ENCODE measurements around the gene UBAP2. TPM values are rescaled to one million over a fixed set of nuclear protein-coding genes. Genes with fewer than 3 reads are reported as not detected.

Gene UBAP2
- total and polyA plus RNA-seq, 2 donors (not counting 3 experiments of a cell fraction or from before 2014, with no cell fraction given): 43.2 to 55.8 TPM

- Histone ChIP-seq H3K9ac (replicated peaks; ENCODE audit: extremely low read depth, insufficient read depth, low read length) (no peak overlapping the region), H2AFZ (ENCODE audit: low read depth, low read length) (no peak overlapping the region), H4K20me1 (replicated peaks; ENCODE audit: control insufficient read depth, extremely low read depth, insufficient read depth, low read length) (no peaks in the 10 kb centered on the region), H3K9me3 (replicated peaks; ENCODE audit: control insufficient read depth, insufficient read depth, low read length) (no peaks in the 10 kb centered on the region), H3K36me3 (ENCODE audit: control insufficient read depth in 2 of 2, extremely low read depth in 1 of 2, insufficient read depth in 2 of 2, low read length in 2 of 2) (peaks cover 6 to 25% of the 10 kb centered on the region in 2 experiments), H3K9me1 (replicated peaks; ENCODE audit: control insufficient read depth, extremely low read depth, insufficient read depth, low read length) (no peaks in the 10 kb centered on the region), H3K27ac (ENCODE audit: insufficient read depth, low read depth, low read length) (peak overlapping the region; percentile 56), H3K27me3 (ENCODE audit: control insufficient read depth in 2 of 2, insufficient read depth in 2 of 2, low read length in 2 of 2) (no peaks in the 10 kb centered on the region), H3K4me3 (replicated peaks in 1 of 3; ENCODE audit: insufficient read depth in 1 of 3, low read depth in 1 of 3, low read length in 3 of 3) (no peak overlapping the region), H3K79me2 (ENCODE audit: control insufficient read depth, insufficient read depth, low read length) (no peaks in the 10 kb centered on the region), H3K4me1 (ENCODE audit: control insufficient read depth, extremely low read depth, insufficient read depth, low read length) (peaks cover 19% of the 10 kb centered on the region), H3K4me2 (ENCODE audit: insufficient read depth, low read length) (no peak overlapping the region)
- POLR2A ChIA-PET: no interaction called here
- DNase-seq (ENCODE audit: low read depth, low spot score) (peak; percentile 71), FAIRE-seq (peak; percentile 28)
- no TSS peak for BruUV-seq (replicated peaks)
- CTCF ChIA-PET: interaction anchor here (3.9 kb wide), 1 partner anchor 132 kb away, joined by 13 read pairs; no protein-coding TSS in a partner anchor
- TF ChIP-seq CTCF (IDR thresholded peaks at IDR 0.05; ENCODE audit: extremely low read depth in 1 of 2, insufficient read depth in 1 of 2, low read depth in 1 of 2, low read length in 2 of 2): peak in 1 of 2 donors; percentile 14
- TF ChIP-seq JUN (IDR thresholded peaks at IDR 0.05; ENCODE audit: borderline replicate concordance, insufficient read depth, insufficient read length, low read depth): peak; percentile 15
- no peak for TF ChIP-seq MYC (IDR thresholded peaks at IDR 0.05; ENCODE audit: low read depth, low read length)
- TF ChIP-seq POLR2AphosphoS5 (IDR thresholded peaks at IDR 0.05; ENCODE audit: insufficient read depth, low read depth, low read length): no peak
- TF ChIP-seq EZH2 (IDR thresholded peaks at IDR 0.05; ENCODE audit: borderline replicate concordance, low read depth, low read length, severe bottlenecking): no peak
- TF ChIP-seq GATA2 (IDR thresholded peaks at IDR 0.05; ENCODE audit: insufficient read depth, insufficient read length, low read depth, low read length): no peak
- no peak for TF ChIP-seq MAX (IDR thresholded peaks at IDR 0.05; ENCODE audit: insufficient read depth, insufficient read length)
- peak; percentile 21 for TF ChIP-seq FOS (IDR thresholded peaks at IDR 0.05; ENCODE audit: borderline replicate concordance, insufficient read depth, low read length)
- dilution Hi-C loops (cut with MboI; ENCODE audit: extremely low pct_ligation_motif_present, low sequenced_read_pairs): no loop called here
- intact Hi-C loops (cut with micrococcal nuclease): no loop called here
Measured at GRCh38 chr9:33942471-33943083, 106.1 kb downstream of the UBAP2 start.

Measured in endothelial cell of umbilical vein (primary cell).